ENCODE measurements around the gene C5orf22. TPM values are rescaled to one million over a fixed set of nuclear protein-coding genes. Genes with fewer than 3 reads are reported as not detected.
A peak's percentile ranks its signal among the peaks of the same experiment; 100 is the strongest.

C5orf22 gene
- total and polyA plus RNA-seq, 10 donors: 5.3 to 25.8 (median 19.0) TPM

GRCh38 chr5:31579558-31579957 is 47.5 kb downstream of the C5orf22 start:
- WGBS, 5 donors: 88 to 97% (median 92%) methylated on average over 2 of the region's 2 CpGs
- H3K27me3 ChIP-seq (replicated peaks in 1 of 7): peaks cover 0 to 32% (median 0%) of the 10 kb centered on the region in 7 donors
- intact Hi-C loops (cut with DNase I; ENCODE audit: low total_unique reads): no loop called here
- no peak overlapping the region for H3K27ac ChIP-seq
- H3K9me3 ChIP-seq: no peaks in the 10 kb centered on the region
- no peaks in the 10 kb centered on the region for H3K36me3 ChIP-seq
- no peaks in the 10 kb centered on the region for H3K4me1 ChIP-seq
- H3K4me3 ChIP-seq: no peak overlapping the region
- TF ChIP-seq CTCF (IDR thresholded peaks at IDR 0.05 in 8 of 11, conservative IDR thresholded peaks at IDR 0.05 in 3 of 11) (no peak), POLR2A (IDR thresholded peaks at IDR 0.05) (no peak), POLR2AphosphoS5 (IDR thresholded peaks at IDR 0.05) (no peak)
- DNase-seq: no peak

DNA sequence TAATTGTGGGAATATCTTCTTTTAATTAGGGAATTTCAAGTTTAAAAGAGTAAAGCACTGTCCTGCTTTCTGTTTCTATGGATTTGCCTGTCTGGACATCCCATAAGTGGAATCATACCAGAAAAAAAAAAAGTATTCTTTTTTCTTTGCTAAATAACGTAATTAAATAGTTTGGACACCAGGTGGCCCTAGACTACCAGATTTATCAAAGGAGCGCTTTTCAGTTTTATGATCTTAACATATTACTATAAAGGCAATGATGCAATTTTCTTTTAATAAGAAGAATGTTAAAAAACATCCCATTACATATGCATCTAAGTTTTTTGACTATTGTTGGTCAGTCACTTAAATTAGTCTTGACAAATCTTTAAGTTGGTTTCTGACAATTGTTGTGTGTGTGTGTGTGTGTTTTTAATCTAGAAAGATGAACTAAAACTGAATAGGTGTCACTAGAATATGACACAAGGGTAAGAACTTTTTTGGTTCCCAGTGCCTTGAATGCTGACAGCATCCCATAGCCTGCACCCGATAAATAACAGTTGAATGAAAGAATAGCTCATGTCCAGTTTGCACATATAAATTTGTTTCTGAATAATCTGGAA is 49.5 kb downstream of the C5orf22 start:
- DNase-seq: no peak
- Histone ChIP-seq H3K27ac (no peak overlapping the region), H3K4me3 (no peak overlapping the region), H3K4me1 (no peaks in the 10 kb centered on the region), H3K36me3 (no peaks in the 10 kb centered on the region), H3K27me3 (replicated peaks in 1 of 7) (peaks cover 0 to 28% (median 0%) of the 10 kb centered on the region in 7 donors), H3K9me3 (no peaks in the 10 kb centered on the region)
- 30 to 43% (median 33%) methylated on average over 3 of the region's 3 CpGs for WGBS, 5 donors
- intact Hi-C loops (cut with DNase I; ENCODE audit: low total_unique reads): loop anchor here (5.0 kb wide), 2 partner anchors 226 to 511 kb away; no protein-coding TSS in a partner anchor
- no peak for TF ChIP-seq POLR2A (IDR thresholded peaks at IDR 0.05)
- TF ChIP-seq CTCF (IDR thresholded peaks at IDR 0.05 in 8 of 11, conservative IDR thresholded peaks at IDR 0.05 in 3 of 11): peak in 7 of 11 experiments; percentile 17 to 50 (median 44)

- TF ChIP-seq CTCF (IDR thresholded peaks at IDR 0.05 in 8 of 11, conservative IDR thresholded peaks at IDR 0.05 in 3 of 11) (no peak), POLR2AphosphoS5 (IDR thresholded peaks at IDR 0.05) (no peak), POLR2A (IDR thresholded peaks at IDR 0.05) (no peak)
- Histone ChIP-seq H3K27me3 (replicated peaks in 1 of 7) (peaks cover 0 to 20% (median 0%) of the 10 kb centered on the region in 7 donors), H3K9me3 (no peaks in the 10 kb centered on the region), H3K4me1 (no peaks in the 10 kb centered on the region), H3K36me3 (no peaks in the 10 kb centered on the region), H3K27ac (no peak overlapping the region), H3K4me3 (no peak overlapping the region)
- no peak for DNase-seq
- WGBS, 5 donors: 80 to 88% (median 84%) methylated on average over 2 of the region's 2 CpGs
- intact Hi-C loops (cut with DNase I; ENCODE audit: low total_unique reads): loop anchor here (5.0 kb wide), 2 partner anchors 224 to 509 kb away; no protein-coding TSS in a partner anchor
Observed at GRCh38 chr5:31583129-31583528, 51.0 kb downstream of the C5orf22 start.

DNA sequence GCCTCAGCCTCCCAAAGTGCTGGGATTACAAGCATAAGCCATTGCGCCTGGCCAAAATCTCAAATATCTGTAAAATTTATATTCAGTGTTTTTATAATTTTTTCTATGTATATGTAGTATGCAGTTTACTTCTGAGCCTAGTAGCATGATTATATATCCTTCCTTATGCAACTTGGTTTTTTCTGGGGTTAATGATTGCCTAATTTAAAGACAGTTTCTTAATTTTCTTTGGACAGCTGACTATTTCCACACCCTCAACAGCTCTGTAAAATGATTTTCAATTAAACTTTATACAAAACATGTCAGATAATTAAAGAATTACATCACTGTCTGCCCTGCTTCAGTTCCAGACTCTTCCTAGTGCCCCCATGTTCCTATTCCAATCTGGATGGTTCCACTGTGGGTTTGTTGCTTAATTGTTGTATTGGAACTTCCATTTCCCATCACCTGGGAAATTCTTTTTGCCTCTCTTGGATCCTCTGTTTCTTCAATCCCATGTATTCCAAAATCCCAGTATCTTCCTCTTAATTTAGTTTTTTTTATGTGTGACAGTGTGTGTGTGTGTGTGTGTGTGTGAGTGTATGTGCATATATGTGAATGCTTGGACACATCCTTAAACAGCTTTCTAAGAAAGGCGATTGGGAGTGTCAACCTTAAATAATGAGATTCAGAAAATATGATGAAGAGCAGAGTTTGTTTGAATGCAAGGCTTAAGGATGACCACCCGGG is 53.2 kb downstream of the C5orf22 start:
- H3K4me3 ChIP-seq: no peak overlapping the region
- H3K9me3 ChIP-seq: no peaks in the 10 kb centered on the region
- H3K36me3 ChIP-seq: no peaks in the 10 kb centered on the region
- 90 to 99% (median 95%) methylated on average over 3 of the region's 3 CpGs for WGBS, 5 donors
- DNase-seq: no peak
- TF ChIP-seq POLR2AphosphoS5 (IDR thresholded peaks at IDR 0.05) (no peak), POLR2A (IDR thresholded peaks at IDR 0.05) (no peak), CTCF (IDR thresholded peaks at IDR 0.05 in 8 of 11, conservative IDR thresholded peaks at IDR 0.05 in 3 of 11) (no peak)
- H3K4me1 ChIP-seq: no peaks in the 10 kb centered on the region
- H3K27ac ChIP-seq: no peak overlapping the region
- peaks cover 0 to 20% (median 0%) of the 10 kb centered on the region in 7 donors for H3K27me3 ChIP-seq (replicated peaks in 1 of 7)
- intact Hi-C loops (cut with DNase I; ENCODE audit: low total_unique reads): no loop called here
